HS-5 (cell line): ENCODE data around the gene OR2V2.
"Not testable (repeated sequence)": the region's sequence is repeated elsewhere in the genome, so short reads cannot be mapped to it uniquely, and the experiment has no call there.

Source experiments
- DNase-seq: peaks from one replicate; pipeline ENCODE4 v3.0.0-alpha.2; 2012; ENCODE audit warnings: low read depth

The OR2V2 gene

DNA sequence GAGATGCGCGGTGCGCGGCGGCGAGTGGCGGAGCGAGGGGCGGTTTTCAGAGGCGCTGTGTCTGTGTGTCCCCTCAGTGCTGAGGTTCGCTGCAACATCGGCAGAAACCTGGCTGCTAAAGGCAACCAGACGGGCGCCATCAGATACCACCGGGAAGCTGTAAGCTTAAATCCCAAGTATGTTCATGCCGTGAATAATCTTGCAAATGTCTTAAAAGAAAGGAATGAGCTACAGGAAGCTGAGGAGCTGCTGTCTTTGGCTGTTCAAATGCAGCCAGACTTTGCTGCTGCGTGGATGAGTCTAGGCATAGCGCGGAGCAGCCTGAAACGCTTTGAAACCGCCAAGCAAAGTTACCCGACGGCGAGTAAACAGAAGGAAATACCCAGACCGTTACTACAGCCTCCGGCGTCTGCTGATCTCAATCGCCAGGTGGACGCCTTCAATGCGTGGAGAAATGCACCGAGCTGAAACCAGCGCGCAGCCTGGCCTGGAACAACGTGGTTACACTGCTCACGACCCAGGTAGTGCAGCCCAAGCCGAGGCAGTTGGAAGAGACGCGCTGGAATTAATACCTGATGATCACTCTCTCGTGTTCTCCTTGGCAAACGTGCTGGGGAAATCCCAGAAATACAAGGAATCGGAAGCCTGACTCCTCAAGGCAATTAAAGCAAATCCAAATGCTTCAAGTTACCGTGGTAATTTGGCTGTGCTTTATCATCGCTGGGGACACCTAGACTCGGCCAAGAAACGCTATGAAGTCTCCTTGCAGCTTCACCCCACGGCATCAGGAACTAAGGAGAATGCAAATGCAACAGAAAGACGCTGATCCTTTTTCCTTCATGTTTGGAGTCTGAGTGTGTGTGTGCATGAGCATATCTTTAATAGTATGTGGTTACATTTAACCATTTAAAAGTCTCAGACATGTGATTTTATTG, 32.3 kb upstream of the OR2V2 start:
- no peak for DNase-seq

- DNase-seq: no peak
Measured at GRCh38 chr5:181118369-181118768, 29.0 kb upstream of the OR2V2 start.

- DNase-seq: no peak
Measured at GRCh38 chr5:181119105-181119504, 28.3 kb upstream of the OR2V2 start.

- DNase-seq: peak; percentile 63
Measured at GRCh38 chr5:181120306-181120705, 27.1 kb upstream of the OR2V2 start.

- DNase-seq: no peak
Measured at GRCh38 chr5:181120761-181121160, 26.6 kb upstream of the OR2V2 start.

DNA sequence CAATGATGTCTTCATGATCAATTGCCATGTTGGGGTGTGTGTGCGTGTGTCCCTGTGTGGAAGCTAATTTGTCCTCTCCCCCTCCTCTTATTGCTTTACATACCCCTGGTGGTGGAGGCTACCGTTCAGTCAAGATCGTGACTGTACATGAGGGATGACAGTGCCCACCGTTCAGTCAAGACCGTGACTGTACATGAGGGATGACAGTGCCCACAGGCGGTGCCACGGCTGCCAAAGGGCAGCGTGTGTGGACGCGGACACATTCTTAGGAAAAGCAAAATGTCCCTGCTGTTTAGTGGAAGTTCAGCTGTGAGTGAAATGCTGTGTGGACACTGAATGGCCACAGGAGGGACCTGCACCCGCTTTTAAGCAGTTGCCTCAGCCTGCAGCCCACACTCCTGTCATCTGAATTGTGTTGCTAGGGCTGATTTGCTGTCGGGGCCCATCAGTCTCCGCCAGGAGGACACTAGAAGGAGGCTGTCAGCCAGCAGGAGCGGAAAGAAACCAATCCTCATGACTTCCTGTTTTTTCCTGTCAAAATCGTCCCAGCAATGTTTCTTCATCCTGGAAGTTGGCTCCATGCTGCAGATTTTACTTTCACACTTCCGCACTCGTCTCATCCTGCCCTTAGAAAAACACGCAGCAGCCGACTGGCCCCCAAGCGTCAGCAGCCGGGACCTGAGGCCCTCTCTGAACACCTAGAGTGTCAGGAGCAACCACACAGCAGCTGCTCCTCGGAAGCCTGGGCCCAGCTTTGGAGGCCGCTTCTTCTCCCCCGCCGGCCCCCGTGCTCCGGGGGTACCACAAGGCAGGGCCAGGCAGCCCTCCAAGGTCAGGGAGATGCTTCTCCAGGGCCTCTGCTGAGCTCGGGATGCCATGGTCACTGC, 25.5 kb upstream of the OR2V2 start:
- DNase-seq: no peak

DNA sequence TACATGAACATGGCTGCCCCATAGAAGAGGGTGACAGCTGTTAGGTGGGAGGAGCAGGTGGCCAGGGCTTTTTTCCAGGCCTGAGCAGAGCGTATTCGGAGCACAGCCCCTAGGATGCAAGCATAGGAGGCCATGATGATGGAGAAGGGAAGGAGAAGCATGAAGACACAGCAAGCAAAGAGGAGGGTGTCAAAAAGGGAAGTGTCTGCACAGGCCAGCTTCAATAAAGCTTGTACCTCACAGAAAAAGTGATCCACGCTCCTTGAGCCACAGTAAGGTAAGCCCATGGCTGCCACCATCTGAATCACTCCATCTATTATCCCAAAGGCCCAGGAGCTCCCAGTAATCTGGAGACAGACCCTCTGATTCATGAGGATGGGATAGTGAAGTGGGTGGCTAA, 22.9 kb upstream of the OR2V2 start:
- no peak for DNase-seq

GRCh38 chr5:181126841-181127240, 20.5 kb upstream of the OR2V2 start:
- DNase-seq: no peak

GRCh38 chr5:181127456-181127855, 19.9 kb upstream of the OR2V2 start:
- no peak for DNase-seq

DNA sequence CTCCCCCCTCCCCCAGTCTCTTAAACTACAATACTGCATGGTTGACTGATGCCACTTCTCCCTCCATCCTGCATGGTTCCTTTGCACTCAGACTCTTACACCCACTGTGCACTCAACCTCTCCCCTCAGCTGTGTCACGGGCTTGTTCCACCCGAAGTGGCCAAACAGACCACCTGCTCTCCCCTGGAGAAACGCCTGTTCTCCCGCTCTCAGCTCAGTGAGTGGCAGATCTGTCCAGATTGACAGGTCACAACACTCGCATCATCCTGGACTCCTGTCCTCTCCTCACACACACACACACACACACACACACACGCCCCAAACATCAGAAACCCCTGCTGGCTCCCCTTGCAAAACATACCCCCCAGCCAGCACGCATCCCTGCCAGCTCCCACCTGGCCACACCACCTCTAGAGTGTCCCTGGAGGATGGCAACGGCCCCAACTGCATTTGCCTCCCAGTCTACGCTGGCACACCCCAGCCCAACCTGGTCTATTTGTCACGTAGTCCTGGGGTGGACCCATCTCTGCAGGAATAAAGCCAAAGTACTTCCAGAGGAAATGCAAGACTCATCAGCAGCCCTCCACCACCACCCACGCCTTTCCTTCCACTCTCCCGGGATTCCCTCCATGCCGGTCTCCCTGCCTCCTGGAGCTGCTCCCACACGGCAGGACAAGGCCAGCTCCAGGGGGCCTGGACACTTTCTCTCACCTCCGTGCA, 19.3 kb upstream of the OR2V2 start:
- no peak for DNase-seq

DNA sequence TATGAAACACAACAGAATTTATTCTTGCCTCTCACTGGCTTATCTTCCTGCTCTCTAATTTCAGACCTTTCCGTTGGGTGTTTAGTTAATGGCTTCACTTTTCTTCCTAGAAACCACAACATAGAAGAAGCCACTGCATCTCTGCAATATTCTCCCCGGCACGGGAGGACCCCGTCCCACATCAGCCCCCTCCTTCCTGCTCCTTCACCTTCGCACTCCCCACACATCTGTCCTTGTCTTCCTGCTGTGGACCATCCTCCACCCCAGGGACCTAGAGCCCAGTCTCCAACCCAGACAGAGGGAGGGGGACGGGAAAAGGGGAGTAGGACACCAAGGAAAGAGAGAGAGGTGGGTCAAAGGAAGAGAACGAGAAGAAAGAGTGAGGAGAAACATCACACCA, 17.8 kb upstream of the OR2V2 start:
- DNase-seq: no peak

- not testable (repeated sequence) for DNase-seq
Measured at GRCh38 chr5:181130081-181130480, 17.3 kb upstream of the OR2V2 start.

DNA sequence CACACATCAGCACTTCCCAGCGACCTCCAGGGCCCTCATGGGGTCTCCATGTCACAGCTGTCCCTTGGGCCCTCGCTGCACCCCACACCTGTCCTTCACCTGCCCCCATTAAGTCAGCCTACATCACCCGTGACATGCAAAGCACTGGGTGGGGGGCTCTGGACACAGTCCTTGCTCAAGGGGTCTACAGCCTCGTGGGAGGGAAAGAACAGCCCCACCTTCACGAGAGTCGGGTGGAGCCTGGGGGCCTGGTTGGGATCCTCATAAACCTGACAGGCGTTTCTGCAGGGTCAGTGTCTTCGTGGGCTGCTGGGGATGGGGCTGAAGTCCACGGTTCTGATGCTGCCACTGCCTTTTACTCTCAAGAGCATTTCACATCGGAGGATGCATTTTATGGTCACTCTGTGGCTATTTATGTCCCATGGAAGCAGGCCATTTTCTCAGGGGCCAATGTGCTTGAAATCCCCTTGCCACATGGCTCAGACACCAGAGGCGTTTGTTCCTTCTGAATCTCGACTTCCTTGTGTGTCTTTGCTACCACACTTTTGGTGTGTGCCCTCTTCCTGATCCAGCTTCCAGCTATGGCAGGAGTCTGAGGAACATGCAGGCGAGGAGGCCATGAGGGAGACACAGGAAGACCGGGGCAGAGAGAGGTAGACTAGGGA, 16.4 kb upstream of the OR2V2 start, which contains the start of gene OR2V1:
TSS of gene OR2V1 (minus strand) at position 338 of the 665 bp plus-strand sequence. CDS start 5,865 bp downstream, outside the sequence.
- DNase-seq: no peak

DNA sequence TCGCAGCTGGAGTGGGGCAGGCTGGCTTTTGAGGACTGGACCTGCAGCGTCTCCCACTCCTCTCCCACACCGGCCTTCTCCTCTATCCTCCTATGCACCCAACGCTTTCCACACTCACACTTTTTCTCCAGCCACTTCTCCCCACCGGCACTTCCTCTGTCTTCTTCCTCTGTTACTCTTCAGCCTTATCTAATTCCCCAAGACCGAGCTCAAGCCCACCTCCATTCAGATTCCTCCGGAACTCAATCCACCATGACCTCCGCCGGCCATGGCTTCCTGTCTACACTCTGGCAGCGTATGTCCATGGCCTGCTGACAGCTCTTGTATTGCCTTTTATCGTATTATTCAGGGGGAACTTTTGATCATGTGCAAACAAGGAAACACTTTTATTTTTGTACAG, 15.9 kb upstream of the OR2V2 start:
- no peak for DNase-seq

DNA sequence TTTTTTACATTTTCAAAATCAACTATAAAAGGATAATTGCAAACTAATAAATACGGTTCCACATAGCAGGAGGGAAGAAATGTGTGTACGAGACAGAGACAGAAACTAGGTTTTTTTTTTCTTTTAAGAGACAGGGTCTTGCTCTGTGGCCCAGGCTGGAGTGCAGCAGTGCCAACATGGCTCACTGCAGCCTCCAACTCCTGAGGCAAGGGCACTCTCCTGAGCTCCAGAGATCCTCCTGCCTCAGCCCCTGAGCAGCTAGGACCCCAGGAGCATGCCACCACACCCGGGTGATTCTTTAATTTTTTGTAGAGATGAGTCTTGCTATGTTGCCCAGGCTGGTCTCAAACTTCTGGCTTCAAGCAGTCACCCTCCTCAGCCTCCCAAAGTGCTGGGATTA, 14.3 kb upstream of the OR2V2 start:
- no peak for DNase-seq

- DNase-seq: peak; percentile 65
Measured at GRCh38 chr5:181133610-181134231, 13.7 kb upstream of the OR2V2 start.

GRCh38 chr5:181134259-181134658, 13.1 kb upstream of the OR2V2 start:
- DNase-seq: no peak

- no peak for DNase-seq
Measured at GRCh38 chr5:181136361-181136955, 10.9 kb upstream of the OR2V2 start.

GRCh38 chr5:181138258-181138657, 9.1 kb upstream of the OR2V2 start:
- DNase-seq: no peak

DNA sequence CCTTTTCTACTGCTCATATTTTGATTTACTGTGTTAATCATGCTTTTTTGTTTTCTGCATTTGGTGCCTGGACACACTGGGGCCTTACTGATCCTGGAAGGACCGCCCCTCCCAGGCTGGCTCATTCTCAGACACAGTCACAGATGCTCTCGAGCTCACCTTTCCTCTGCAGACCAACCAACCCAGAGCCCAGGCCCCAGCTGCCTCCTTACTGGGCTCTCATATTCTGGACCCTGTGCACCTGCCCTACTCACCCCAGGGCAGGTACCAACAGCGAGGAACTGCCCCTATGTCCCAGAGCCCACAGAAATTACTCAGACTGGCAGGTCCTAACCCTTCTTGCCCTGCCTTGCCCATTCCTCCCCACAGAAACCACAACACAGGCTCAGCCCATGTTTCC, 6.6 kb upstream of the OR2V2 start:
- no peak for DNase-seq

DNA sequence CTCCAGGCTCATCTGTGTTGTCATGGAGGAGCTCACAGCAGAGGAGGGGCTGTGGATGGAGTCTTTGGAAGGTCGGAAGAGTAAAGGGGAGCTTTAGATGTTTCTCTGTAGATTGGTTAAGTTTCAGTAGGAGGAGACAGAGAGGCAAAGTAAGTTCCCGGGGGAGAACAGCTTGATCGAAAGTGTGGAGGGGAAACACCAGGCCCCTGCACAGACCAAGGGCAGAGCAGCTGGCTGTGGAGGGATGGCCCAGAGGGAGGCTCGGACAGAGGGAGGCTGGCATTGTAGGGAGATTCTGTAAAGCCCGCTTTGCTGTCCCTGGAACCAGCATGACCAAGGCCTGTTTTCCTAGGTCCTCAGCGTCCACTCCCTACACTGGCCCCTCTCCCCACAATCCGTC, 5.3 kb upstream of the OR2V2 start:
- DNase-seq: no peak
